HepG2 (cell line): ENCODE data around the gene SIX4. TPM values are rescaled to one million over a fixed set of nuclear protein-coding genes. Genes with fewer than 3 reads are reported as not detected.

Experiments
- ATAC-seq: fragments of 200-7000 bp; cut with Tn5 transposase; 3 replicates; pipeline ENCODE4 v1.9.1; 2020; ENCODE audit warnings: mild to moderate bottlenecking, moderate library complexity
- BruUV-seq: library from RNA; stranded (reverse); fragments of 400-500 nt; replicated peaks from 2 replicates; lab custom pipeline; 2021; lab: Mats Ljungman, UMichigan
- CTCF ChIA-PET: fragments of 300-600 bp; formaldehyde crosslinking; extraction: SDS; loops from one replicate; lab custom pipeline; 2021; ENCODE audit warnings: low total read pairs, inconsistent platforms, low intra/inter-chr PET ratio; lab: Yijun Ruan, JAX
- POLR2A ChIA-PET: fragments of 350-600 bp; sonication (Branson Sonifier 250); formaldehyde crosslinking; loops from one replicate; lab custom pipeline; 2020; ENCODE audit warnings: antibody characterized with exemption, inconsistent platforms; lab: Yijun Ruan, JAX
- DNase-seq: peaks from one replicate; pipeline ENCODE4 v3.0.0-alpha.2; 2015; ENCODE audit warnings: low spot score
- FAIRE-seq: peaks from 3 replicates; lab custom pipeline; 2011; peaks lifted over from hg19 to GRCh38; lab: Jason Lieb, UNC
- H2AFZ ChIP-seq: one replicate; pipeline ENCODE4 v1.6.1; 2011; ENCODE audit warnings: low read length, inconsistent platforms
- H3K27ac ChIP-seq: fragments of 300-600 bp; 3 replicates; pipeline ENCODE4 v1.8.0; 2011; ENCODE audit warnings: mixed run types, mild to moderate bottlenecking, mixed read lengths, low read length, inconsistent platforms; ENCODE audit not compliant: insufficient read depth; ENCODE audit errors: extremely low read length
- H3K27me3 ChIP-seq, 2 experiments: fragments of 200-600 bp in 1 of 2; 2 replicates in 1 of 2; 3 replicates in 1 of 2; pipeline versions ENCODE4 v1.6.0 to v1.8.0; 2011; ENCODE audit warnings: low read length in 2 of 2, mild to moderate bottlenecking in 2 of 2, moderate library complexity in 2 of 2, inconsistent platforms in 1 of 2; ENCODE audit not compliant: insufficient read depth in 2 of 2, control insufficient read depth in 1 of 2
- H3K36me3 ChIP-seq, 2 experiments: fragments of 200-600 bp in 1 of 2; replicated peaks in 1 of 2; 2 replicates in 1 of 2; 3 replicates in 1 of 2; pipeline versions ENCODE4 v1.5.1 to v1.8.0; 2011; ENCODE audit warnings: low read length in 2 of 2, inconsistent platforms in 1 of 2; ENCODE audit not compliant: insufficient read depth in 2 of 2, control insufficient read depth in 1 of 2
- H3K4me1 ChIP-seq: 2 replicates; pipeline ENCODE4 v1.5.1; 2012; ENCODE audit warnings: low read length, inconsistent platforms; ENCODE audit not compliant: insufficient read depth
- H3K4me2 ChIP-seq: 2 replicates; pipeline ENCODE4 v1.6.0; 2011; ENCODE audit warnings: low read depth, low read length, inconsistent platforms
- H3K4me3 ChIP-seq, 3 experiments: fragments of 200-600 bp in 1 of 3; sonication (generic), shearing (Covaris generic) in 1 of 3; replicated peaks in 1 of 3; 2 replicates each; pipeline ENCODE4 v1.5.1; 2011 to 2016; ENCODE audit warnings: low read length in 3 of 3, inconsistent platforms in 2 of 3, low read depth in 2 of 3, mild to moderate bottlenecking in 2 of 3, control low read depth in 1 of 3, mixed read lengths in 1 of 3; ENCODE audit not compliant: insufficient read depth in 1 of 3
- H3K79me2 ChIP-seq: one replicate; pipeline ENCODE4 v1.6.1; 2011; ENCODE audit warnings: low read length, inconsistent platforms; ENCODE audit not compliant: insufficient read depth
- H3K9ac ChIP-seq: 2 replicates; pipeline ENCODE4 v1.6.0; 2011; ENCODE audit warnings: mild to moderate bottlenecking, low read depth, low read length, inconsistent platforms; ENCODE audit not compliant: insufficient read depth
- H3K9me3 ChIP-seq: 2 replicates; pipeline ENCODE4 v1.5.1; 2012; ENCODE audit warnings: mild to moderate bottlenecking, low read length
- H4K20me1 ChIP-seq: 2 replicates; pipeline ENCODE4 v1.6.0; 2011; ENCODE audit warnings: inconsistent platforms, mild to moderate bottlenecking, low read length, moderate library complexity; ENCODE audit not compliant: insufficient read depth
- ATF1 ChIP-seq: IDR thresholded peaks from 2 replicates; pipeline ENCODE4 v1.6.1; 2016; ENCODE audit warnings: mild to moderate bottlenecking, control low read depth
- CENPBD1 ChIP-seq: sonication (generic); formaldehyde crosslinking; IDR thresholded peaks from 2 replicates; pipeline ENCODE4 v1.8.0; 2022; ENCODE audit warnings: missing genetic modification reagents, low read depth, mild to moderate bottlenecking, borderline replicate concordance
- DNMT1 ChIP-seq: sonication (generic); formaldehyde crosslinking; IDR thresholded peaks from 2 replicates; pipeline ENCODE4 v1.5.1; 2020; ENCODE audit warnings: mild to moderate bottlenecking, missing genetic modification reagents
- JUN ChIP-seq: sonication (generic); formaldehyde crosslinking; IDR thresholded peaks from 2 replicates; pipeline ENCODE4 v1.4.0; 2020; ENCODE audit warnings: mild to moderate bottlenecking, missing genetic modification reagents
- KLF12 ChIP-seq: sonication (generic); formaldehyde crosslinking; IDR thresholded peaks from 2 replicates; pipeline ENCODE4 v1.4.0; 2020; ENCODE audit warnings: missing genetic modification reagents, borderline replicate concordance
- MED13 ChIP-seq: sonication (generic); formaldehyde crosslinking; IDR thresholded peaks from 2 replicates; pipeline ENCODE4 v1.5.0; 2020; ENCODE audit warnings: missing genetic modification reagents
- MXD4 ChIP-seq: IDR thresholded peaks from 2 replicates; pipeline ENCODE4 v1.6.1; 2016; ENCODE audit warnings: mild to moderate bottlenecking, missing biosample characterization, missing genetic modification reagents
- ONECUT2 ChIP-seq: sonication (generic); formaldehyde crosslinking; IDR thresholded peaks from 2 replicates; pipeline ENCODE4 v1.4.0; 2020; ENCODE audit warnings: missing genetic modification reagents
- POGZ ChIP-seq: sonication (generic); formaldehyde crosslinking; IDR thresholded peaks from 2 replicates; pipeline ENCODE4 v1.4.0; 2020; ENCODE audit warnings: mild to moderate bottlenecking, missing genetic modification reagents
- RBAK ChIP-seq: sonication (generic); formaldehyde crosslinking; IDR thresholded peaks from 2 replicates; pipeline ENCODE4 v1.5.1; 2020; ENCODE audit warnings: mild to moderate bottlenecking, missing genetic modification reagents
- SRSF1 ChIP-seq: fragments of 200-400 bp; formaldehyde crosslinking; optimal IDR thresholded peaks from 2 replicates; pipeline ENCODE3; 2017; ENCODE audit warnings: mild to moderate bottlenecking, low read depth, low read length, moderate library complexity
- TCF7L2 ChIP-seq: IDR thresholded peaks from 2 replicates; pipeline ENCODE4 v1.6.1; 2011; ENCODE audit warnings: mild to moderate bottlenecking, low read depth, low read length, moderate library complexity
- THAP11 ChIP-seq: IDR thresholded peaks from 2 replicates; pipeline ENCODE4 v1.6.1; 2016; ENCODE audit warnings: missing biosample characterization, missing genetic modification reagents
- ZNF143 ChIP-seq: sonication (generic); formaldehyde crosslinking; IDR thresholded peaks from 2 replicates; pipeline ENCODE4 v1.4.0; 2020; ENCODE audit warnings: missing genetic modification reagents
- ZNF546 ChIP-seq: sonication (generic); formaldehyde crosslinking; conservative IDR thresholded peaks from 2 replicates; pipeline ENCODE4 v1.8.1; 2023; ENCODE audit warnings: mild to moderate bottlenecking, missing genetic modification reagents
- ZNF563 ChIP-seq: sonication (generic); formaldehyde crosslinking; IDR thresholded peaks from 2 replicates; pipeline ENCODE4 v1.8.0; 2022; ENCODE audit warnings: mild to moderate bottlenecking, moderate library complexity, missing genetic modification reagents
- WGBS: methylation state at CpG from one replicate; pipeline ENCODE4 v1.1.6; 2017; ENCODE audit warnings: low lambda C conversion rate; 5-methylcytosine and 5-hydroxymethylcytosine counted together
- in situ Hi-C: cut with HindIII; loops from 2 replicates; pipeline ENCODE4 v1.10.0; 2017; ENCODE audit warnings: low pct_unique_long_range_greater_than_20kb; ENCODE audit not compliant: extremely low pct_ligation_motif_present
- intact Hi-C: fragments of 100-400 bp; cut with micrococcal nuclease; formaldehyde crosslinking; loops from one replicate; pipeline ENCODE4 v1.10.0; 2022; ENCODE audit not compliant: unreplicated experiment
- polyA plus RNA-seq, 8 experiments: library from polyadenylated mRNA; depleted of rRNA in 3 of 8; stranded (reverse) in 7 of 8; unstranded in 1 of 8; fragments of >200 nt; fragmentation: Illumina TruSeq in 4 of 8; extraction: Trizol in 4 of 8; gene quantifications; 2 replicates each; pipeline versions ENCODE4 v1.2.1 to v1.2.3, GENCODE V29; 2011 to 2016; ENCODE audit warnings: low read depth in 4 of 8, missing spikeins in 1 of 8, mixed read lengths in 1 of 8; ENCODE audit not compliant: insufficient read depth in 1 of 8
- total RNA-seq, 5 experiments: library from RNA; depleted of rRNA; stranded (reverse); fragments of >200 nt; fragmentation: Illumina TruSeq; extraction: Trizol; gene quantifications; 2 replicates each; pipeline ENCODE4 v1.2.3, GENCODE V29; 2016; ENCODE audit warnings: low read depth in 1 of 5
- TF ChIP-seq, protein P1 (sequence below), 2 experiments: sonication (generic) in 1 of 2; formaldehyde crosslinking in 1 of 2; IDR thresholded peaks; 2 replicates each; pipeline versions ENCODE4 v1.4.0 to v1.6.1; 2016 to 2020; ENCODE audit warnings: borderline replicate concordance in 1 of 2, low read depth in 1 of 2, mild to moderate bottlenecking in 1 of 2, missing genetic modification reagents in 1 of 2
- TF ChIP-seq, protein P2 (sequence below): IDR thresholded peaks from 2 replicates; pipeline ENCODE4 v1.6.1; 2016; ENCODE audit warnings: missing biosample characterization, missing genetic modification reagents, low read depth

The SIX4 gene
- total and polyA plus RNA-seq, 2 of the 13 experiments (the other 11 are each of a cell fraction or from before 2014, with no cell fraction given) = 5.0 to 6.0 TPM

DNA sequence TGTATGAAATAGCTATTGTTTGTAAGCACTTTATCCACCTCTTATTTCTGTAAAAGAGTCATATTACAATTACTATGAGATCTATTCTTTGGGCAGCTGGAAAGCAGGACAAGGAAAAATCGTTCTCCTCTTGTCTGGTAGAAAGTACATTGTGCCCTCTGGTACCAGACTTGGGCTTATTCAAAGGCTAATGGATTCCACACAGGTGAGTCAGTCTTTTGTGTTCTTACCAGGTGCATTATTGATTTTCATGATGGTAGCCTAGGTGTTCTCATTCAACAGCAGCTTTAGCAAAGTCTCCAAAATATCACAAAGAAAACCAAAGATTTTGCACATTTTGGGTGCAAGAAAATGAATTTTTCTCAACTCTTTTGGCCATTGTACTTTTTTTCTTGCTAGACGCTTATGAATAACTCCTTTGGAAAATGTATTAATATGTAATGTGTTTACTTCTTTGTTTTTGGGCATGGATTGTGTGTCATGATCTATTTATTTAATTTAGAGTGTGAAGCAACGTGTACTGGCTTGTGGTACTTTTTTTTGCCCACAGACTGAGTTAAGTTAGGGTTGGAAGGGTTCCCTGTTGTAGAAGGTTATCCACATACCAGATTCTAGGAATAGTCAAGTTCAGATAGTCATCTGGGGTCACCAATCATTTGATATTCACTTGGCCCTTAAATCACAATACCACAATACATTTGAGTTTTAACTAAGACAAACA is 36.7 kb upstream of the SIX4 start:
- ATAC-seq = no peak; the same call in 2 of the 3 replicates
- Histone ChIP-seq H3K4me2 (no peak overlapping the region), H3K9me3 (no peaks in the 10 kb centered on the region), H3K4me3 (no peak overlapping the region), H3K27me3 (no peaks in the 10 kb centered on the region), H3K36me3 (no peaks in the 10 kb centered on the region), H4K20me1 (no peaks in the 10 kb centered on the region; the same call in 1 of the 2 replicates), H3K9ac (no peak overlapping the region), H2AFZ (no peak overlapping the region), H3K27ac (no peak overlapping the region), H3K79me2 (peaks cover 55% of the 10 kb centered on the region), H3K4me1 (peaks cover 18% of the 10 kb centered on the region)
- 87% methylated on average over 3 of the region's 3 CpGs for WGBS
- intact Hi-C loops (no loop called here), in situ Hi-C loops (no loop called here)
- DNase-seq = peak; percentile 29
- no TSS peak for BruUV-seq
- POLR2A ChIA-PET = no interaction called here
- no peak for FAIRE-seq
- CTCF ChIA-PET = no interaction called here
- TF ChIP-seq THAP11 = no peak
- no peak for TF ChIP-seq ZNF563 (CRISPR knock-in tag)
- TF ChIP-seq, protein P1, sequence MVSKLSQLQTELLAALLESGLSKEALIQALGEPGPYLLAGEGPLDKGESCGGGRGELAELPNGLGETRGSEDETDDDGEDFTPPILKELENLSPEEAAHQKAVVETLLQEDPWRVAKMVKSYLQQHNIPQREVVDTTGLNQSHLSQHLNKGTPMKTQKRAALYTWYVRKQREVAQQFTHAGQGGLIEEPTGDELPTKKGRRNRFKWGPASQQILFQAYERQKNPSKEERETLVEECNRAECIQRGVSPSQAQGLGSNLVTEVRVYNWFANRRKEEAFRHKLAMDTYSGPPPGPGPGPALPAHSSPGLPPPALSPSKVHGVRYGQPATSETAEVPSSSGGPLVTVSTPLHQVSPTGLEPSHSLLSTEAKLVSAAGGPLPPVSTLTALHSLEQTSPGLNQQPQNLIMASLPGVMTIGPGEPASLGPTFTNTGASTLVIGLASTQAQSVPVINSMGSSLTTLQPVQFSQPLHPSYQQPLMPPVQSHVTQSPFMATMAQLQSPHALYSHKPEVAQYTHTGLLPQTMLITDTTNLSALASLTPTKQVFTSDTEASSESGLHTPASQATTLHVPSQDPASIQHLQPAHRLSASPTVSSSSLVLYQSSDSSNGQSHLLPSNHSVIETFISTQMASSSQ (IDR thresholded peaks at IDR 0.05; ENCODE audit: low read depth) = no peak
- TF ChIP-seq, protein P1 (CRISPR knock-in tag; IDR thresholded peaks at IDR 0.05; ENCODE audit: borderline replicate concordance) = no peak
- TF ChIP-seq, protein P2, sequence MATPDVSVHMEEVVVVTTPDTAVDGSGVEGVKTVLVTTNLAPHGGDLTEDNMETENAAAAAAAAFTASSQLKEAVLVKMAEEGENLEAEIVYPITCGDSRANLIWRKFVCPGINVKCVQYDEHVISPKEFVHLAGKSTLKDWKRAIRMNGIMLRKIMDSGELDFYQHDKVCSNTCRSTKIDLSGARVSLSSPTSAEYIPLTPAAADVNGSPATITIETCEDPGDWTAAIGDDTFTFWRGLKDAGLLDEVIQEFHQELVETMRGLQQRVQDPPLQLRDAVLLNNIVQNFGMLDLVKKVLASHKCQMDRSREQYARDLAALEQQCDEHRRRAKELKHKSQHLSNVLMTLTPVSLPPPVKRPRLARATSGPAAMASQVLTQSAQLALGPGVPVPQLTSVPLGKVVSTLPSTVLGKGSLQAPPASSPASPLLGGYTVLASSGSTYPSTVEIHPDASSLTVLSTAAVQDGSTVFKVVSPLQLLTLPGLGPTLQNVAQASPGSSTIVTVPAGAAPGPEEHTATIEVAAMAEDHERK (CRISPR knock-in tag) = no peak
- no peak for TF ChIP-seq TCF7L2
- no peak for TF ChIP-seq KLF12 (CRISPR knock-in tag)
- no peak for TF ChIP-seq CENPBD1 (CRISPR knock-in tag)
- no peak for TF ChIP-seq JUN (CRISPR knock-in tag)
- no peak for TF ChIP-seq MXD4 (CRISPR knock-in tag)
- TF ChIP-seq ZNF143 = no peak
- no peak for TF ChIP-seq ZNF546 (CRISPR knock-in tag)
- TF ChIP-seq ONECUT2 (CRISPR knock-in tag) = peak; percentile 50; the same call in 1 of the 2 replicates
- no peak for TF ChIP-seq ATF1 (CRISPR knock-in tag)
- TF ChIP-seq MED13 (CRISPR knock-in tag) = no peak
- no peak for TF ChIP-seq SRSF1
- TF ChIP-seq DNMT1 (CRISPR knock-in tag) = no peak
- no peak for TF ChIP-seq RBAK (CRISPR knock-in tag)
- TF ChIP-seq POGZ (CRISPR knock-in tag) = 0 out of 2 replicates have a peak, but pooled peaks have one; percentile 17
